Activated CD4-positive, alpha-beta memory T cell treated with anti-CD3 and anti-CD28 coated beads, Interleukin-2, amount 10 ng/mL, durations not matched to agents 7 days and 5 days (primary cell): ENCODE data around the gene ALK. TPM values are rescaled to one million over a fixed set of nuclear protein-coding genes. Genes with fewer than 3 reads are reported as not detected.

ENCODE experiments used
- CTCF ChIA-PET: fragments of 350-600 bp; sonication (Branson Sonifier 250); formaldehyde crosslinking; loops from one replicate; lab custom pipeline; 2021; ENCODE audit warnings: antibody characterized with exemption, inconsistent platforms; lab: Charles Lee
- POLR2A ChIA-PET: fragments of 350-600 bp; sonication (Branson Sonifier 250); formaldehyde crosslinking; loops from one replicate; lab custom pipeline; 2021; ENCODE audit warnings: antibody characterized with exemption; lab: Charles Lee
- DNase-seq: peaks from one replicate; pipeline ENCODE4 v3.0.0-alpha.2; 2020
- H3K27ac Mint-ChIP-seq: one replicate; pipeline ENCODE4 v1.8.0; 2021; ENCODE audit warnings: mild to moderate bottlenecking, mixed read lengths
- H3K27me3 Mint-ChIP-seq: one replicate; pipeline ENCODE4 v1.8.0; 2021; ENCODE audit warnings: mixed read lengths
- H3K36me3 Mint-ChIP-seq: one replicate; pipeline ENCODE4 v1.8.0; 2021; ENCODE audit warnings: low read depth, mixed read lengths
- H3K4me1 Mint-ChIP-seq: one replicate; pipeline ENCODE4 v1.8.0; 2021; ENCODE audit warnings: mixed read lengths
- H3K4me3 Mint-ChIP-seq: one replicate; pipeline ENCODE4 v1.8.0; 2021; ENCODE audit warnings: mild to moderate bottlenecking, mixed read lengths
- H3K9me3 Mint-ChIP-seq: one replicate; pipeline ENCODE4 v1.8.0; 2021; ENCODE audit warnings: mixed read lengths
- total RNA-seq, 2 experiments: library from RNA; stranded (reverse); gene quantifications; one replicate each; pipeline ENCODE4 v1.2.3, GENCODE V29; 2021

ALK gene
- total RNA-seq, 2 experiments from 2014 or later = not detected

- CTCF ChIA-PET = no interaction called here
Observed at GRCh38 chr2:29796446-29796845, 124.9 kb downstream of the ALK start.

GRCh38 chr2:29789911-29790485 is 131.4 kb downstream of the ALK start:
- Mint-ChIP-seq H3K36me3 (no peaks in the 10 kb centered on the region), H3K27me3 (peaks cover 2% of the 10 kb centered on the region), H3K27ac (no peak overlapping the region), H3K4me1 (no peaks in the 10 kb centered on the region), H3K4me3 (no peak overlapping the region), H3K9me3 (peaks cover 2% of the 10 kb centered on the region)
- ChIA-PET POLR2A (no interaction called here), CTCF (no interaction called here)
- no peak for DNase-seq

More at GRCh38 chr2:29796446-29796845, 124.9 kb downstream of the ALK start:
- POLR2A ChIA-PET = no interaction called here
- Mint-ChIP-seq H3K4me1 (no peaks in the 10 kb centered on the region), H3K36me3 (no peaks in the 10 kb centered on the region), H3K27me3 (peaks cover 5% of the 10 kb centered on the region), H3K4me3 (no peak overlapping the region), H3K9me3 (no peaks in the 10 kb centered on the region), H3K27ac (no peak overlapping the region)
- DNase-seq = no peak

GRCh38 chr2:29787473-29788465 is 133.6 kb downstream of the ALK start:
- H3K4me1 Mint-ChIP-seq = no peaks in the 10 kb centered on the region
- no peaks in the 10 kb centered on the region for H3K36me3 Mint-ChIP-seq
- H3K9me3 Mint-ChIP-seq = peaks cover 2% of the 10 kb centered on the region
- ChIA-PET CTCF (no interaction called here), POLR2A (no interaction called here)
- DNase-seq = no peak
- H3K27me3 Mint-ChIP-seq = no peaks in the 10 kb centered on the region
- H3K4me3 Mint-ChIP-seq = no peak overlapping the region
- no peak overlapping the region for H3K27ac Mint-ChIP-seq

- Mint-ChIP-seq H3K27ac (no peak overlapping the region), H3K36me3 (no peaks in the 10 kb centered on the region), H3K9me3 (peaks cover 2% of the 10 kb centered on the region), H3K4me3 (no peak overlapping the region), H3K27me3 (no peaks in the 10 kb centered on the region), H3K4me1 (no peaks in the 10 kb centered on the region)
- DNase-seq = no peak
- CTCF ChIA-PET = no interaction called here
- POLR2A ChIA-PET = no interaction called here
Observed at GRCh38 chr2:29786361-29786760, 135.0 kb downstream of the ALK start.

GRCh38 chr2:29783666-29784065 is 137.7 kb downstream of the ALK start:
- Mint-ChIP-seq H3K4me1 (no peaks in the 10 kb centered on the region), H3K4me3 (no peak overlapping the region), H3K27me3 (no peaks in the 10 kb centered on the region), H3K27ac (no peak overlapping the region), H3K36me3 (no peaks in the 10 kb centered on the region), H3K9me3 (no peaks in the 10 kb centered on the region)
- POLR2A ChIA-PET = no interaction called here
- DNase-seq = no peak
- CTCF ChIA-PET = no interaction called here

- Mint-ChIP-seq H3K4me1 (no peaks in the 10 kb centered on the region), H3K36me3 (no peaks in the 10 kb centered on the region), H3K4me3 (no peak overlapping the region), H3K9me3 (no peaks in the 10 kb centered on the region), H3K27ac (no peak overlapping the region), H3K27me3 (no peaks in the 10 kb centered on the region)
- ChIA-PET CTCF (no interaction called here), POLR2A (no interaction called here)
- DNase-seq = no peak
Observed at GRCh38 chr2:29782549-29783458, 138.6 kb downstream of the ALK start.

GRCh38 chr2:29782087-29782486 is 139.3 kb downstream of the ALK start:
- no peaks in the 10 kb centered on the region for H3K9me3 Mint-ChIP-seq
- no peak for DNase-seq
- H3K36me3 Mint-ChIP-seq = no peaks in the 10 kb centered on the region
- POLR2A ChIA-PET = no interaction called here
- no peak overlapping the region for H3K4me3 Mint-ChIP-seq
- CTCF ChIA-PET = no interaction called here
- H3K27me3 Mint-ChIP-seq = no peaks in the 10 kb centered on the region
- no peak overlapping the region for H3K27ac Mint-ChIP-seq
- no peaks in the 10 kb centered on the region for H3K4me1 Mint-ChIP-seq

- CTCF ChIA-PET = no interaction called here
- Mint-ChIP-seq H3K36me3 (no peaks in the 10 kb centered on the region), H3K9me3 (no peaks in the 10 kb centered on the region), H3K27ac (no peak overlapping the region), H3K4me3 (no peak overlapping the region), H3K27me3 (peaks cover under 1% of the 10 kb centered on the region), H3K4me1 (no peaks in the 10 kb centered on the region)
- DNase-seq = no peak
- POLR2A ChIA-PET = no interaction called here
Observed at GRCh38 chr2:29780906-29781305, 140.5 kb downstream of the ALK start.

GRCh38 chr2:29777161-29777560 is 144.2 kb downstream of the ALK start:
- Mint-ChIP-seq H3K36me3 (no peaks in the 10 kb centered on the region), H3K4me3 (no peak overlapping the region), H3K4me1 (no peaks in the 10 kb centered on the region), H3K27me3 (peaks cover 7% of the 10 kb centered on the region), H3K9me3 (no peaks in the 10 kb centered on the region), H3K27ac (no peak overlapping the region)
- DNase-seq = no peak
- POLR2A ChIA-PET = no interaction called here
- CTCF ChIA-PET = no interaction called here

- no peak for DNase-seq
- Mint-ChIP-seq H3K4me3 (no peak overlapping the region), H3K27ac (no peak overlapping the region), H3K36me3 (no peaks in the 10 kb centered on the region), H3K9me3 (no peaks in the 10 kb centered on the region), H3K27me3 (peaks cover 7% of the 10 kb centered on the region), H3K4me1 (no peaks in the 10 kb centered on the region)
- ChIA-PET POLR2A (no interaction called here), CTCF (interaction anchor here (0.7 kb wide), 1 partner anchor 281 kb away, joined by 4 read pairs; no protein-coding TSS in a partner anchor)
Observed at GRCh38 chr2:29776406-29776805, 145.0 kb downstream of the ALK start.

- Mint-ChIP-seq H3K36me3 (no peaks in the 10 kb centered on the region), H3K27me3 (peaks cover 7% of the 10 kb centered on the region), H3K9me3 (no peaks in the 10 kb centered on the region), H3K4me1 (no peaks in the 10 kb centered on the region), H3K27ac (no peak overlapping the region), H3K4me3 (no peak overlapping the region)
- POLR2A ChIA-PET = no interaction called here
- CTCF ChIA-PET = interaction anchor here (0.7 kb wide), 1 partner anchor 282 kb away, joined by 4 read pairs; no protein-coding TSS in a partner anchor
- DNase-seq = no peak
Observed at GRCh38 chr2:29775937-29776336, 145.4 kb downstream of the ALK start.

- ChIA-PET CTCF (no interaction called here), POLR2A (no interaction called here)
Observed at GRCh38 chr2:29774624-29775023, 146.8 kb downstream of the ALK start.

GRCh38 chr2:29770846-29771245 is 150.5 kb downstream of the ALK start:
- Mint-ChIP-seq H3K4me1 (no peaks in the 10 kb centered on the region), H3K27me3 (peaks cover 9% of the 10 kb centered on the region), H3K9me3 (no peaks in the 10 kb centered on the region), H3K4me3 (no peak overlapping the region), H3K27ac (no peak overlapping the region), H3K36me3 (no peaks in the 10 kb centered on the region)
- CTCF ChIA-PET = no interaction called here
- DNase-seq = no peak
- POLR2A ChIA-PET = no interaction called here

More at GRCh38 chr2:29774624-29775023, 146.8 kb downstream of the ALK start:
- H3K27me3 Mint-ChIP-seq = peaks cover 7% of the 10 kb centered on the region
- no peak overlapping the region for H3K4me3 Mint-ChIP-seq
- H3K36me3 Mint-ChIP-seq = no peaks in the 10 kb centered on the region
- no peak overlapping the region for H3K27ac Mint-ChIP-seq
- no peak for DNase-seq
- no peaks in the 10 kb centered on the region for H3K9me3 Mint-ChIP-seq
- no peaks in the 10 kb centered on the region for H3K4me1 Mint-ChIP-seq
